Neural progenitor cell (in vitro differentiated cells): ENCODE measurements around the gene PGGT1B.

Experiments used
- CTCF ChIP-seq: fragments of 200-600 bp; sonication (generic); IDR thresholded peaks from 2 replicates; pipeline ENCODE4 v1.5.1; 2017; ENCODE audit warnings: antibody characterized with exemption, mild to moderate bottlenecking
- EZH2 ChIP-seq: fragments of 200-600 bp; sonication (generic); IDR thresholded peaks from 2 replicates; pipeline ENCODE4 v1.6.1; 2017; ENCODE audit warnings: antibody characterized with exemption, mild to moderate bottlenecking, moderate library complexity
- EZH2phosphoT487 ChIP-seq: fragments of 200-600 bp; sonication (generic); IDR thresholded peaks from 2 replicates; pipeline ENCODE4 v1.6.1; 2017; ENCODE audit warnings: antibody characterized with exemption

GRCh38 chr5:115271295-115272050 lies 8.8 kb upstream of the PGGT1B start:
- TF ChIP-seq CTCF (no peak), EZH2 (no peak), EZH2phosphoT487 (no peak)
